Activated naive CD4-positive, alpha-beta T cell treated with anti-CD3 and anti-CD28 coated beads, Interleukin-2, amount 10 ng/mL, durations not matched to agents 7 days and 5 days (primary cell): ENCODE measurements around the gene GOLGA6B.
"Not testable (repeated sequence)": the region's sequence is repeated elsewhere in the genome, so short reads cannot be mapped to it uniquely, and the experiment has no call there.

Experiments used
- CTCF ChIA-PET: fragments of 350-600 bp; sonication (Branson Sonifier 250); formaldehyde crosslinking; loops from one replicate; lab custom pipeline; 2021; ENCODE audit warnings: antibody characterized with exemption; lab: Charles Lee
- DNase-seq: peaks from one replicate; pipeline ENCODE4 v3.0.0-alpha.2; 2020
- H3K27ac Mint-ChIP-seq: one replicate; pipeline ENCODE4 v1.8.0; 2021; ENCODE audit warnings: mild to moderate bottlenecking, moderate library complexity, mixed read lengths
- H3K27me3 Mint-ChIP-seq: one replicate; pipeline ENCODE4 v1.8.0; 2021; ENCODE audit warnings: mild to moderate bottlenecking, mixed read lengths
- H3K36me3 Mint-ChIP-seq: one replicate; pipeline ENCODE4 v1.8.0; 2021; ENCODE audit warnings: mixed read lengths
- H3K4me1 Mint-ChIP-seq: one replicate; pipeline ENCODE4 v1.8.0; 2021; ENCODE audit warnings: mixed read lengths
- H3K4me3 Mint-ChIP-seq: one replicate; pipeline ENCODE4 v1.8.0; 2021; ENCODE audit warnings: mild to moderate bottlenecking, moderate library complexity, mixed read lengths
- H3K9me3 Mint-ChIP-seq: one replicate; pipeline ENCODE4 v1.8.0; 2021; ENCODE audit warnings: mixed read lengths

The GOLGA6B gene

GRCh38 chr15:72685301-72685924, 30.9 kb downstream of the GOLGA6B start:
- CTCF ChIA-PET = interaction anchor here (1.0 to 3.0 kb wide), 3 partner anchors 14 to 86 kb away, joined by 3 to 15 read pairs (median 4); no protein-coding TSS in a partner anchor
- peaks cover 3% of the 10 kb centered on the region for H3K36me3 Mint-ChIP-seq
- no peak for DNase-seq
- H3K27me3 Mint-ChIP-seq = peaks cover 11% of the 10 kb centered on the region
- no peaks in the 10 kb centered on the region for H3K9me3 Mint-ChIP-seq
- H3K27ac Mint-ChIP-seq = peak overlapping the region; percentile 88
- H3K4me1 Mint-ChIP-seq = peaks cover 22% of the 10 kb centered on the region
- H3K4me3 Mint-ChIP-seq = peak overlapping the region; percentile 97

GRCh38 chr15:72685925-72686794, 31.7 kb downstream of the GOLGA6B start, which contains the start of the genes BBS4 and HIGD2B:
BBS4 (plus strand) TSS chr15:72686207; CDS start chr15:72686228, 21 bp downstream.
HIGD2B (minus strand) TSS chr15:72686182; CDS start chr15:72676374, 9,808 bp downstream.
- H3K27me3 Mint-ChIP-seq = peaks cover 4% of the 10 kb centered on the region
- peak within 1 kb of the TSS; percentile 97 for H3K4me3 Mint-ChIP-seq
- H3K9me3 Mint-ChIP-seq = no peaks in the 10 kb centered on the region
- peaks cover 3% of the 10 kb centered on the region for H3K36me3 Mint-ChIP-seq
- peak; percentile 93 for DNase-seq
- CTCF ChIA-PET = interaction anchor here (0.8 to 3.0 kb wide), 3 partner anchors 15 to 86 kb away, joined by 3 to 15 read pairs (median 3); no protein-coding TSS in a partner anchor
- H3K4me1 Mint-ChIP-seq = peaks cover 22% of the 10 kb centered on the region
- H3K27ac Mint-ChIP-seq = peak within 1 kb of the TSS; percentile 88

DNA sequence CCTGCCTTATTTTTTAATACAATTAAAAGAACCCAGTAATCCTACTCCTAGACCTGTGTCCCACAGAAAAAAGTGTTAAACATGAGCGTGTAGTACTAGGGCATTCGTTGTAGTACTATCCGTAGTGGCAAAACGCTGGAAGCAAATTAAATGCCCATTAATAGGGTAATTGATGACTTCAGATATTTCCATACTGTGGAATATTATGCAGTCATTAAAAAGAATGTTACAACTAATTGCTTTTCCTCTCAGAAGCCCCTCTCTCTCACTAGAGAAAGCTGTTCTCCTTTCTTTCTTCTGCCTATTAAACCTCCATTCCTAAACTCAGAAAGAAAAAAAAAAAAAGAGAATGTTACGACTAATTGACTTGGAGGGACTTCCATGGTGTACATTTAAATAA, 34.2 kb downstream of the GOLGA6B start:
- peaks cover 4% of the 10 kb centered on the region for H3K27me3 Mint-ChIP-seq
- H3K4me1 Mint-ChIP-seq = peaks cover 22% of the 10 kb centered on the region
- H3K9me3 Mint-ChIP-seq = no peaks in the 10 kb centered on the region
- H3K4me3 Mint-ChIP-seq = no peak overlapping the region
- CTCF ChIA-PET = no interaction called here
- H3K27ac Mint-ChIP-seq = no peak overlapping the region
- DNase-seq = no peak
- H3K36me3 Mint-ChIP-seq = peaks cover 3% of the 10 kb centered on the region

DNA sequence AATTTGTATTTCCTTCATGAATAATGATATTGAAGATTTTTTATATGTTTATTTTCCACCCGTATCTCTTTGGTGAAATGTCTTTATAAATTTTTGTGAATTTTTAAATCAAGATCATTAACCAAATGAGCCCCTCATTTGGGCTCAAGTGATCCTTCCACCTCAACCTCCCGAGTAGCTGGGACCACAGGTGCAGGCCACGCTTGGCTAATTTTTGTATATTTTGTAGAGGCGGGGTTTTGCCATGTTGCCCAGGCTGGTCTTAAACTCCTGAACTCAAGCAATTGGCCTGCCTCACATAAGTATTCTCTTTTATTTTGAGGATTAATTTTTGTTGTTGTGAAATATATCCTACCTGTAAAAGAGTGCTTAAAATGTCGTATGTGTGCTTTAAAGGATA, 36.4 kb downstream of the GOLGA6B start:
- H3K36me3 Mint-ChIP-seq = peaks cover 3% of the 10 kb centered on the region
- peaks cover 15% of the 10 kb centered on the region for H3K4me1 Mint-ChIP-seq
- no peak overlapping the region for H3K4me3 Mint-ChIP-seq
- peaks cover 4% of the 10 kb centered on the region for H3K27me3 Mint-ChIP-seq
- no peak for DNase-seq
- no peak overlapping the region for H3K27ac Mint-ChIP-seq
- H3K9me3 Mint-ChIP-seq = no peaks in the 10 kb centered on the region
- CTCF ChIA-PET = no interaction called here

DNA sequence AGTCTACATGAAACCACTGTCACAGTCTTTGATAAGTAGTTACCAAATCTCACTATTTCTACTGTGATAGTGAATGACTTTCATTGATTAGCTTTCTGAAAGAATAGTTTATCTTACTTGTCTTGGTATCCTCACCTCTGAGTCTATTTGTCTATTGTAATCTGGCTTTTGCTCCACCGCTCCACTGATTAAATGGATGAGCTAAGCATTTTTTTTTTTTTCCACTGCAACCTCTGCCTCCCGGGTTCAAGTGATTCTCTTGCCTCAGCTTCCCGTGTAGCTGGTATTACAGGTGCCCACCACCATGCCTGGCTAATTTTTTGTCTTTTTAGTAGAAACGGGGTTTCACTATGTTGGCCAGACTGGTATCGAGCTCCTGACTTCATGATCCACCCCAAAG, 44.4 kb downstream of the GOLGA6B start:
- H3K4me1 Mint-ChIP-seq = peaks cover 5% of the 10 kb centered on the region
- no peaks in the 10 kb centered on the region for H3K36me3 Mint-ChIP-seq
- CTCF ChIA-PET = interaction anchor here (1.1 kb wide), 1 partner anchor 23 kb away, joined by 4 read pairs; no protein-coding TSS in a partner anchor
- no peak overlapping the region for H3K4me3 Mint-ChIP-seq
- no peak overlapping the region for H3K27ac Mint-ChIP-seq
- no peaks in the 10 kb centered on the region for H3K27me3 Mint-ChIP-seq
- DNase-seq = no peak
- H3K9me3 Mint-ChIP-seq = no peaks in the 10 kb centered on the region

- DNase-seq = no peak
- no peak overlapping the region for H3K27ac Mint-ChIP-seq
- CTCF ChIA-PET = no interaction called here
- H3K36me3 Mint-ChIP-seq = no peaks in the 10 kb centered on the region
- H3K27me3 Mint-ChIP-seq = no peaks in the 10 kb centered on the region
- peaks cover 2% of the 10 kb centered on the region for H3K4me1 Mint-ChIP-seq
- no peak overlapping the region for H3K4me3 Mint-ChIP-seq
- no peaks in the 10 kb centered on the region for H3K9me3 Mint-ChIP-seq
These were observed 45.6 kb downstream of the GOLGA6B start for GRCh38 chr15:72700076-72700475.

DNA sequence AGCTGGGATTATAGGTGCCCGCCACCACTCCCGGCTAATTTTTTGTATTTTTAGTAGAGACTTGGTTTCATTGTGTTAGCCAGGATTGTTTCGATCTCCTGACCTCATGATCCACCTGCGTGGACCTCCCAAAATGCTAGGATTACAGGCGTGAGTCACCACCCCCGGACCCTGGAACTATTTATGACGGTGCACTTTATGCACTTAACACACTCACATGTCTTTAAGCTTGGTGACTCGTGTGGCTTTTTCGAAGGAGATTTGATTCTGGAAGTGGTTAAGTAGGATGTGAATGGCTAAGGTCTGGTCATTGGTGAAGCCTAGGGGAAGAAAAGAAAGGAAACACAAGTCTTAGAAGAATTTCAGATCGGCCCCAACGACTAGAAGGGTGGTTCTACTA, 51.8 kb downstream of the GOLGA6B start:
- H3K4me1 Mint-ChIP-seq = no peaks in the 10 kb centered on the region
- no peak overlapping the region for H3K4me3 Mint-ChIP-seq
- H3K27ac Mint-ChIP-seq = no peak overlapping the region
- DNase-seq = no peak
- H3K36me3 Mint-ChIP-seq = no peaks in the 10 kb centered on the region
- no peaks in the 10 kb centered on the region for H3K27me3 Mint-ChIP-seq
- CTCF ChIA-PET = no interaction called here
- no peaks in the 10 kb centered on the region for H3K9me3 Mint-ChIP-seq

GRCh38 chr15:72708551-72709303, 54.2 kb downstream of the GOLGA6B start:
- DNase-seq, H3K4me1 Mint-ChIP-seq, H3K4me3 Mint-ChIP-seq, H3K27ac Mint-ChIP-seq, H3K9me3 Mint-ChIP-seq, H3K27me3 Mint-ChIP-seq, CTCF ChIA-PET, H3K36me3 Mint-ChIP-seq: not testable (repeated sequence)
